ENCODE data around the gene ANKZF1. TPM values are rescaled to one million over a fixed set of nuclear protein-coding genes. Genes with fewer than 3 reads are reported as not detected.

The ANKZF1 gene
- total and polyA plus RNA-seq, 2 experiments from 2014 or later = 37.5 to 41.6 TPM

- H3K27ac ChIP-seq = peak overlapping the region; percentile 67
- H3K9me2 ChIP-seq (replicated peaks; ENCODE audit: insufficient read depth) = no peaks in the 10 kb centered on the region
- H4K20me1 ChIP-seq (ENCODE audit: insufficient read depth, poor library complexity, severe bottlenecking) = no peaks in the 10 kb centered on the region
- peaks cover 9% of the 10 kb centered on the region for H3K4me1 ChIP-seq (ENCODE audit: insufficient read depth)
- H3K36me3 ChIP-seq (replicated peaks; ENCODE audit: insufficient read depth, low read depth) = no peaks in the 10 kb centered on the region
- DNase-seq (ENCODE audit: low spot score) = no peak
- no peaks in the 10 kb centered on the region for H3K27me3 ChIP-seq
- H3K79me2 ChIP-seq = no peaks in the 10 kb centered on the region
- TF ChIP-seq CTCF (IDR thresholded peaks at IDR 0.05; ENCODE audit: poor library complexity) (no peak), EZH2 (IDR thresholded peaks at IDR 0.05; ENCODE audit: borderline replicate concordance) (no peak), EZH2phosphoT487 (IDR thresholded peaks at IDR 0.05; ENCODE audit: low read depth, severe bottlenecking, unreplicated experiment) (no peak)
- no peaks in the 10 kb centered on the region for H3K9me3 ChIP-seq (ENCODE audit: low read depth)
- no peak overlapping the region for H2AFZ ChIP-seq
- 83% methylated on average over 3 of the region's 3 CpGs for WGBS (ENCODE audit: low lambda C conversion rate, missing lambda C conversion rate)
- no peak overlapping the region for H3K4me2 ChIP-seq
- H3K4me3 ChIP-seq = no peak overlapping the region
Observed at GRCh38 chr2:219273937-219274336, 44.3 kb downstream of the ANKZF1 start.

- H2AFZ ChIP-seq = no peak overlapping the region
- 41% methylated on average over 6 of the region's 6 CpGs for WGBS (ENCODE audit: low lambda C conversion rate, missing lambda C conversion rate)
- peak; percentile 77 for DNase-seq (ENCODE audit: low spot score)
- H3K4me1 ChIP-seq (ENCODE audit: insufficient read depth) = peaks cover 9% of the 10 kb centered on the region
- TF ChIP-seq CTCF (IDR thresholded peaks at IDR 0.05; ENCODE audit: poor library complexity) = no peak
- no peak for TF ChIP-seq EZH2phosphoT487 (IDR thresholded peaks at IDR 0.05; ENCODE audit: low read depth, severe bottlenecking, unreplicated experiment)
- H3K9me2 ChIP-seq (replicated peaks; ENCODE audit: insufficient read depth) = no peaks in the 10 kb centered on the region
- H3K36me3 ChIP-seq (replicated peaks; ENCODE audit: insufficient read depth, low read depth) = no peaks in the 10 kb centered on the region
- no peaks in the 10 kb centered on the region for H3K79me2 ChIP-seq
- no peak overlapping the region for H3K4me3 ChIP-seq
- H3K27ac ChIP-seq = peak overlapping the region; percentile 67
- H3K4me2 ChIP-seq = no peak overlapping the region
- no peaks in the 10 kb centered on the region for H4K20me1 ChIP-seq (ENCODE audit: insufficient read depth, poor library complexity, severe bottlenecking)
- no peaks in the 10 kb centered on the region for H3K27me3 ChIP-seq
- no peaks in the 10 kb centered on the region for H3K9me3 ChIP-seq (ENCODE audit: low read depth)
Observed at GRCh38 chr2:219274361-219274921, 44.8 kb downstream of the ANKZF1 start.

GRCh38 chr2:219277703-219278654 lies 48.4 kb downstream of the ANKZF1 start:
- Histone ChIP-seq H3K4me3 (no peak overlapping the region), H3K9me2 (replicated peaks; ENCODE audit: insufficient read depth) (no peaks in the 10 kb centered on the region), H3K27ac (peak overlapping the region; percentile 95), H3K4me2 (peak overlapping the region; percentile 79), H2AFZ (peak overlapping the region; percentile 23), H3K27me3 (no peaks in the 10 kb centered on the region), H3K79me2 (peaks cover 4% of the 10 kb centered on the region), H4K20me1 (ENCODE audit: insufficient read depth, poor library complexity, severe bottlenecking) (no peaks in the 10 kb centered on the region), H3K4me1 (ENCODE audit: insufficient read depth) (peaks cover 14% of the 10 kb centered on the region), H3K9me3 (ENCODE audit: low read depth) (no peaks in the 10 kb centered on the region), H3K36me3 (replicated peaks; ENCODE audit: insufficient read depth, low read depth) (no peaks in the 10 kb centered on the region)
- peak; percentile 90 for DNase-seq (ENCODE audit: low spot score)
- TF ChIP-seq CTCF (IDR thresholded peaks at IDR 0.05; ENCODE audit: poor library complexity) (peak; percentile 96), EZH2 (IDR thresholded peaks at IDR 0.05; ENCODE audit: borderline replicate concordance) (no peak)
- 34% methylated on average over 25 of the region's 25 CpGs for WGBS (ENCODE audit: low lambda C conversion rate, missing lambda C conversion rate)

Measured in hepatocyte (in vitro differentiated cells).